HG03066 (cell line): Measurements from ENCODE around the gene IL4.

Experiments used
- ATAC-seq: cut with Tn5 transposase; IDR thresholded peaks from one replicate; pipeline ENCODE4 v1.9.1; 2021; ENCODE audit warnings: low read depth; ENCODE audit not compliant: unreplicated experiment

The IL4 gene

DNA sequence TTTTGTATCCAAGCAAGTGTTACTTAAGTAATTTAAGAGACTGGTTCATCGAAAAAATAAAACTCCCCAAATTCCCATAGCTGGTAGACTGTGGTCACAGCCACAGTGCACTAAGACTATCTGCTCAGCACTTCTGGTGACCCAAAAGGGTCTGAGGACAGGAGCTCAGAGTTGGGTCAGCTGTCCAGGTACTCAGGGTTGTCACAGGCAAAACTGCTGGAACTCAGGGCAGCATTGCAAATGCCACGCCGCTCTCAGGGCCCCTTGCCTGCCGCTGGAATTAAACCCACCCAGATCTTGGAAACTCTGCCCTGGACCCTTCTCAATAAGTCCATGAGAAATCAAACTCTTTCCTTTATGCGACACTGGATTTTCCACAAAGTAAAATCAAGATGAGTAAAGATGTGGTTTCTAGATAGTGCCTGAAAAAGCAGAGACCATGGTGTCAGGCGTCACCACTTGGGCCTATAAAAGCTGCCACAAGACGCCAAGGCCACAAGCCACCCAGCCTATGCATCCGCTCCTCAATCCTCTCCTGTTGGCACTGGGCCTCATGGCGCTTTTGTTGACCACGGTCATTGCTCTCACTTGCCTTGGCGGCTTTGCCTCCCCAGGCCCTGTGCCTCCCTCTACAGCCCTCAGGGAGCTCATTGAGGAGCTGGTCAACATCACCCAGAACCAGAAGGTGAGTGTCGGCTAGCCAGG lies 16.0 kb upstream of the IL4 start, which contains the start of gene IL13:
Gene IL13 (plus strand): TSS at position 498 of the 705 bp plus-strand sequence. CDS start 14 bp downstream, at position 512.
- ATAC-seq = no peak

DNA sequence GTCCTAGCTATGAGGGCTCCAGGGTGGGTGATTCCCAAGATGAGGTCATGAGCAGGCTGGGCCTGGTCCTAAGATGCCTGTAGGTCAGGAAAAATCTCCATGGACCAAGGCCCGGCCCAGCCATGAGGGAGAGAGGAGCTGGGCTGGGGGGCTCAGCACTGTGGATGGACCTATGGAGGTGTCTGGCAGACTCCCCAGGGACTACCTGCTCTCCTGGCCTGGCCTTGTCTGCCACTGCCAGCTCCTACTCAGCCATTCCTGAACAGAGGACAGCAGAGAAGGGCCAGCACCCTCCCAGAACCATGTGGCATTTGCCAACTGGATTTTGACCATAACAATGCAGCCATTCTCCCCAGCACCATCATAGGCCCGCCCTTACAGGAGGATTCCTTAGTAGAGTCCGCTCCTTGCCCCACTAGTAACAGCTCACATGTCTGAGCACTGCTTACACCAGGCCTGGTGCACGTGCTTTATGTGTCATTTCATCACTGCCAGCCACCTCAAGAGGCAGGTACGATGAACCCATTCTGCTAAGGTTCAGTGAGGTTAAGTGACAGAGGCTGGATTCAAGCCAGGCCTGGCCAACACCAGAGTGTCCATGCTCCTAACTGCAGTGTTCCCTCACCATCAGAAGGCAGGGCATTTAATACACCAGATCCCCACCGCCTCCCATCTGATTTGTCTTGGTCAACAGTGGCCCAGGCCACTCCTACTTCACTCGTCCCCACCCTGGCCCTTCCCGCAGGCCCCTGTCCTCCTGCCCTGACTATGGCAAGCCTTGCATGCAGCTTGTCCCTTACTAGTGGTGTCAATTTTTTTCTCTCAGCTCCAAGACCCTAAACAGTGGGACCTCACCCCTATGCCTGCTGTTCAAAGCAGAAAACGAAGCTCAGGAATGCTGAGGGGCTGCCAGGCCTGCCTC lies 15.1 kb upstream of the IL4 start:
- no peak for ATAC-seq

DNA sequence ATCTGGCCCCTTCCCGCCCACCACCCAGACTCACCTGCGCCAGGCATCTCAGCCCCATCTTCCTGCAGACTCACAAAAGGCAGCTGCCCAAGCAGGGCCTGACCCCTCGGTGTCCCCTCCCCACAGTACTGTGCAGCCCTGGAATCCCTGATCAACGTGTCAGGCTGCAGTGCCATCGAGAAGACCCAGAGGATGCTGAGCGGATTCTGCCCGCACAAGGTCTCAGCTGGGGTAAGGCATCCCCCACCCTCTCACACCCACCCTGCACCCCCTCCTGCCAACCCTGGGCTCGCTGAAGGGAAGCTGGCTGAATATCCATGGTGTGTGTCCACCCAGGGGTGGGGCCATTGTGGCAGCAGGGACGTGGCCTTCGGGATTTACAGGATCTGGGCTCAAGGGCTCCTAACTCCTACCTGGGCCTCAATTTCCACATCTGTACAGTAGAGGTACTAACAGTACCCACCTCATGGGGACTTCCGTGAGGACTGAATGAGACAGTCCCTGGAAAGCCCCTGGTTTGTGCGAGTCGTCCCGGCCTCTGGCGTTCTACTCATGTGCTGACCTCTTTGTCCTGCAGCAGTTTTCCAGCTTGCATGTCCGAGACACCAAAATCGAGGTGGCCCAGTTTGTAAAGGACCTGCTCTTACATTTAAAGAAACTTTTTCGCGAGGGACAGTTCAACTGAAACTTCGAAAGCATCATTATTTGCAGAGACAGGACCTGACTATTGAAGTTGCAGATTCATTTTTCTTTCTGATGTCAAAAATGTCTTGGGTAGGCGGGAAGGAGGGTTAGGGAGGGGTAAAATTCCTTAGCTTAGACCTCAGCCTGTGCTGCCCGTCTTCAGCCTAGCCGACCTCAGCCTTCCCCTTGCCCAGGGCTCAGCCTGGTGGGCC lies 13.9 kb upstream of the IL4 start:
- ATAC-seq = no peak

DNA sequence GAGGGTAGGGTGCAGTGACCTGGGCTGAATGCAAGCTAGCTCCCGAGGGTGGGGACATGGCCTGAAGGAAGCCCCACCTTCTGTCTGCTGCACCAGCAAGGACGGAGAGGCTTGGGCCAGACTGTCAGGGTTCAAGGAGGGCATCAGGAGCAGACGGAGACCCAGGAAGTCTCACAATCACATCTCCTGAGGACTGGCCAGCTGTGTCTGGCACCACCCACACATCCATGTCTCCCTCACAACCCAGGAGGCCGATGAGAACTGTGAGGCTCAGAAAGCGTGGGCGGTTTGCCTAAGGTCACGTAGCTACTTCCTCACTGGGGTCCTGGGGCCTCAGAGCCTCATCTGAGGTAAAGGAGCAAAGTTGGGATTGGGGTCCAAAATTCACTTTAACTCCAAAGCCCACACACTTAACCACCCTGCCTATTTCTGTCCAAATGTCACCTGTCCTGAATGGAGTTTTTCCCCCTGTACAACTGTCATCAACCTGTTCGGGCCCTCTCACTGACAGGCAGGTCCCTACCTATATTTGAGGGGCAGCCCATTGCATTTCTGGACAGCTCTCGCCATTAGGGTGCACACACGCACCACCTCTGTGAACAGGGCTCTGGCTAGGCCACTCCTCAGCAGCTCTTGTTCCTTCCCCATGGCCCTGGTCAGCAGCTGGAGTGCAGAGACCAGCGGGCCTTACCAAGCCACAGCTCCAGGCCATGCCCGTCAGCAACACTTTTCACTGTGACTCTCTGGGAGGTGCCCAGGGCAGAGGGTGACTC lies 12.4 kb upstream of the IL4 start:
- ATAC-seq = no peak

DNA sequence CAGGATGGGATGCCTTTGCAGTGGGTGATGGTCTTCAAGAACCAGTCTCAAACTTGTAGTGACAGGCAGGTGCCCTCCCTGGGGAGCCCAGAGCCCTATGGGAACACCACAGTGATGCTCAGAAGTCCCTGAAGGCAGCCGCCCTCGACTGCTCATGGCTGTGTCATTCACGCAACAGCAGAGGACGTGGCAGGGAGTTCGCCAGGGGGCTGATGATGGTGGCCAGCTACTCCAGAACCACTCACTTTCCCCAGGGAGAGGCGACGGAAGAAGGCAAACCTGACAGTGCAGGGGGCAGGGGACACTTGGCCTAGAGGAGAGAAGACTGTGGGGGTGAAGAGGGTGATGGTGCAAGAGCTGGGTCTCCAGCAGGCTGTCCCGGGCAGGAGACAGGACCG lies 11.8 kb upstream of the IL4 start:
- ATAC-seq = no peak

DNA sequence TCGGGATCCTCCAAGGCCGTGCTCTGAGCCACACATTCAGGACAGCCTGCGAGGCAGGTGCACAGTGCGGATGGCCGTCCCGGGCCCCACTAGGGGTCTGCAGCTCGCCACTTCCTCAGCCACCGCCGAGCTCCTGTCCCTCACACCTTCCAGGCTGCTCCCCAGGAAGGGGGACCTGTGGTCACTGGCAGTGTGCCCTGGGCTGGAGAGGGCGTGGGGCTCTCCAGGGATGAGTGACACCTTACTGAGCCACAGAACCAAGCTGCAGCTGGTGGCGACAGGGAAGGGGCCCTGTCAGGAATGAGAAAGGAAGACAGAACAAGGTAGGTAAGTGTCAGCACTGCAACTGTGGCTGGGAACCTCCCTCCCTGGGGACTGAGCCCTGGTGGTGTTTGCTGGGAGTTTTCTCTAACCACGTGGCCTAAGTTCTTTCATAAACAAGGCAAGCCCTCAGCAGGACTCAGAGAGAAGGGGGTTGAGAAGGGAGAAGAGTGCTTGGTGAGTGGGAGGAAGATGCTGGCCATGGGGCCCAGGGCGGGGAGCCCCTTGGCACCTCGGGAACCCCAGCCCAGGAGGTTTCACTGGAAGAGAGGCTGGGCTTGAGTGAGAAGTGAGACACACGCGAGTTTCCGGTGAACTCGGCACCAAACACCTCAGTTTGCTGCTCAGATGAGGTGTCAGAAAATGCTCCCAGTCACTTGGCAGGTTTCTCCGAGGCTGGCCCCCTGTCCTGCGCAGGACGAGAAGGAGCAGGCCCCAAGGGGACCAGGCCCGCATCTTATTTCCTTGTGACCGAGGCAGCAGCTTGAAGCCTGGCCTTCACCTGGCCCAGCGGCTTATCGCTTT lies 10.6 kb upstream of the IL4 start:
- peak; percentile 59 for ATAC-seq

DNA sequence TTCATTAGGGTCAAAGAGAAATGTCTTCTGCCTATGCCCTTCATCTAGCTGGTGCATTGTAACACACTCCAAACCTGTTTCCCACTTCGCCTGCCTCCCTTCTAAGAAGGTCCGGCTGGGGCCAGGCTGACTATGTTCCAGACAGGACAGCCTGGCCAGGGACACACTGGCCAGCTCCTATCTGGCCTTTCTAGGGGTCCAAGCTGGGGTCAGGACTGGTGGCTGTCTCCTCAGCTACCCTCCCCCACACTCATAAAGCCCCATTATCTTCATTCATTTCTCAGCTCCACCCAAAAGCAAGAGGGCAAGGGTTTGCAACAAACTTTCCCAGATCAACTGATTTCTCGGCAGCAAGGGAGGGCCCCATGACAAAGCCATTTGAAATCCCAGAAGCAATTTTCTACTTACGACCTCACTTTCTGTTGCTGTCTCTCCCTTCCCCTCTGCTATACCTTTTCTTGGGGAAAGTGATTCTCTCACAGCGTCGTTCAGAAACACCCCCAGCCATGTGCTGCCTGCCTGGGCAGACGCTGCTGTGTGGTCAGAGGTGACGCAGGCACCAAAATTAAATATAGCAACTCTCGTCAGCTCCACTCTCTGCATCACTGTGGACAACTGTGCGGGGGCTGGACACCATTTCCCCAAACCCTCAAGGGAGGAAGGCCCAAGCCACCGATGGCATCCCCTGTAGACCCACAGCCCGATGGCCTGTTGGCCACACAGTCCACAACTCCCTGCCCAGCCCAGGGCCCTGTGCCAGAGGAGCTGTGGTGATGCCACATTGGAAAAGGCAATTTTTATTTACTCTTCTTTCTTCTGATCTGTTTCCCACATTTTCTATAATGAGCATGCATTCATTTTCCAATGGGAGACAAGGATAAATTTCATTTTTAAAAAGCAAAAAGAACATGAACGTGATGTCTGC lies 9.8 kb upstream of the IL4 start:
- ATAC-seq = peak; percentile 48

DNA sequence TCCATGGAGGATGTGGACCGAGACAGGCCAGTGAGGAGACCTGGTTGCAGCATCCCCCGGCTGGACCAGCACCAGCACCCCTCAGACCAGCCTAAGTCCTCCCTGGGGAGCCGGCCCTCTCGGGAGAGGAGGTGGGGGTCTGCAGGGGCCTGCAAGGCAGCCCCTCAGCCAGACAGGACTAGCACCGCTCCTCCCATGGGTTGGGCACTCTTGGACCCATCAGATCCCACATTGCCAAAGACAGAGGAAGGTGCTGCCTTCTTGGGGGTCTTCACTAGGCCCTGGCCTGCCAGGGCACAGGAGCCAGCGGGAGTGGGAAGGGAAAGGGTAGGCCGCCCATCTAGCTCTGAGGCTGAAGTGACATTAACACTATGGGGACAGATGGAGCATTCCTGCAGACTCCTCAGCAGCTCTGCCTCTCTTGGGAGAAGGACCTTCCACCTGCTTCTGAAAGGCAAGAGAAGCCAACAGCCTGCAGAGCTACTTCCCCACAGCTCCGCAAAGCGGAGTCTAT lies 9.0 kb upstream of the IL4 start:
- ATAC-seq = no peak

DNA sequence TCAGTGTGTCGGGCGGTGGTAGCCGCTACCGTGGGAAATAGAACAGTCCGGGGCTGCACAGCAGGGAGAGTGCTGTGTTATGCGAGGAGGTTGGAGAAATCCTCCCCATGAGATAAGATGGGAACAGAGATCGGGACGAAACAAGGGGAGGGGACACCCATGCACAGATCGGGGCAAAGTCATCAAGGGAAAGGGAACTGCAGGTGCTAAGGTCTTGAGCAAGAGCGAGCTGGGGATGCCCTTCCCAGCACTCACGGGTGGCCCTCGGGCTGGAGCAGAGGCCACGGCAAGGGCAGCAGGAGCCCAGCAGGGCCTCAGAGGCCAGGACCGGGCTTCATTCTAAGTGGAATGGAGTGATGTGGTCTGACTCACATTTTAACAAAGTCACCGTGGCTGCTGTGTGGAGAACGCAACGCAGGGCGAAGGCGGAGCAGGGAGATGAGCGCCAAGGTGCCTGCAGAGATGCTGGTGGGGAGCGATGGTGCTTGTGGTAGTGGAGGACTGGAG lies 8.2 kb upstream of the IL4 start:
- no peak for ATAC-seq

DNA sequence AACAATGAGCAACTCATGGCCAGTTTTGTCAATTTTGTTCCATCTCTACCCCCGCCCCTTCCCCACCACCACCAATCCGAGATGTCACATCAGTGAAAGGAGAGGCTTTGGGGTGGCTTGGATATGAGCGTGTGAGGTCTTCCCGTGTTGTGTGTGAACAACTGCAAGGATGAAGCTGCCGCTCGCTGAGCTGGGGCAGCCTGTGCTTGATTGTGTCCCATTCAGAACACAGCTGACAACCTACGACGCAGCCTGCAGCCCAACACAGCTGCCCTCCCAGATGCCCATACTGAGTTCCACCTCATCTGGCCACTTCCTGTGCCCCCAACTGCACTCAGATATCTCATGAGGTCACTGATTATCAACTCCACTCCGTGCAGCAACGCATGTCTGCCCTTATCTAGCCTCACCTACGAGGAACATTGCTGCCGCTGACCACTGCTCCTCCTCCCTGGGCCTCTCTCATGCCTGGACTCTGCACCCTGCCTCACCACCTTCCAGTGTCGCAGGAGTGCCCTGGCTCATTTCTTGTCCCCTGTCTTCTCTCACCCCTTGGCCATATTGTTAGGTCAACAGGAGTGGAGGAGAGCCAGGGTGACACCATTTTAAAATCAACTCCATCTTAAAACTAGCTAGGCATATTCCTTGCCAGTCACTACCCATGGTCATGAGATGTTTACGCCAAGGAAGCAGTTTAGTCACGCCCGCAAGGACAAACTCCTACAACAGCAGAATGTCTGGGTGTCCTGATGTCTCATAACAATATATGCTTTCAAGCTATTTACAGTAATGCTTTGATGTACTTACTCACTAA lies 7.3 kb upstream of the IL4 start:
- no peak for ATAC-seq

DNA sequence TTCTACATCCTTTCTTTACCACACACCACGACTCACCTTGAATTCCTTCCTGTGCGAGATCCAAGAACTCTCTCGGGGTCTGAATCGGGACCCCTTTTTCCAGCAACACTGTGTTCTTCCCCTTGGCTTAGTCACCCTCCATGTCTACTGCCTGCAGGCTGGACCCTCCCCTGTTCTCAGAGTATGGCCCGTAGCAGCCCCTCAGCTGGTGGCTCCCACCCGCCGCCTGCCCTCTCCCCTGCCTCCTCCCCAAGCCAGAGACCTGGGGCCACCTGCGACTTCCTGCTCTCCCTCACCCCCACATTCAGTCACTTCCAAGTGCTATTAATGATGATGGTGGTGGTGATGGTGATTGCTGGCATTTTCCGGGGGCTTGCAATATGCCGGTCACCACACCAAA lies 6.5 kb upstream of the IL4 start:
- no peak for ATAC-seq

DNA sequence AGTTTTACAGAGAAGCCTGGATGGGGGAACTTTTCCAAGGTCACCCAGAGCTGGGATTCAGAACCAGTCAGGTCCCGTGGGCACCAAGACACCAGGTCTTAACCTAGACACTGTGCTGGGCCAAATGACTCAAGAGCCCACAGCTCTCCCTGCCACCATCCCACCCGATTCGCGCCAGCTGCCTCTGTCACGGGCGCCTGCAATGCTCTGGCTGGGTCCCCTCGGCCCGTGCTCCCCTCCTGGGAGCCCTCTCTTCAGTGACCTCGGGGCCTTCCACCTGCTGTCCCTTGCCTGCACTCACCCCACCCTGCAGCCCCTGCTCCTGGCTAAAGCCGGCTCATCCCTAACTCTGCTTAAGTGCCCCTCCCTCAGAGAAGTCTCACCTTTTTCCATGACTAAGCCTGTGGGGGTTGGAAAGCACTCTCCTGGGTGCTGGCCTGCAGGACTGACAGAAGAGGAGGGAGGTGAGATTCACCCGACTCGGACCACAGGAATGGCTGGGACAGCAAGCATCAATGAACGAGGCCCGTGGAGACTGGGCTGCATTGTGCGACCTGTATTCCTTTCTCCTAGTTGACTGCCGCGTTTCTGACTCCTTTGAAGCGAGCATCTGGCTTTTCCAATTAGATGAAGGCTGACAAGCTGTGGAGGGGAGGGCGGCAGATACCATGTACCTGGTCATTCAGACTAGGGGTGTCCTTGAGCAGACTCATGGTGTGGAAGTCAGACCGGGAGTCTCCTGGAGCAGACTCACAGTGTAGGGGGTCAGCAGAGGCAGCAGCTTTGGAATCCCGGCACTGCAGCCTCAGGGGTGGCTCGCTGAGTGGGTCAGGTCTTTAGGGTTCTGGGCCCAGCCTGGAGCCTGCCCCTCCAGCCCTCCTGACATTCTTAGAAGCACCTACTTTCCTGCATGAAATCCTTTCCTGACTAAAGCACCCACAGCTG lies 5.8 kb upstream of the IL4 start:
- ATAC-seq = no peak

DNA sequence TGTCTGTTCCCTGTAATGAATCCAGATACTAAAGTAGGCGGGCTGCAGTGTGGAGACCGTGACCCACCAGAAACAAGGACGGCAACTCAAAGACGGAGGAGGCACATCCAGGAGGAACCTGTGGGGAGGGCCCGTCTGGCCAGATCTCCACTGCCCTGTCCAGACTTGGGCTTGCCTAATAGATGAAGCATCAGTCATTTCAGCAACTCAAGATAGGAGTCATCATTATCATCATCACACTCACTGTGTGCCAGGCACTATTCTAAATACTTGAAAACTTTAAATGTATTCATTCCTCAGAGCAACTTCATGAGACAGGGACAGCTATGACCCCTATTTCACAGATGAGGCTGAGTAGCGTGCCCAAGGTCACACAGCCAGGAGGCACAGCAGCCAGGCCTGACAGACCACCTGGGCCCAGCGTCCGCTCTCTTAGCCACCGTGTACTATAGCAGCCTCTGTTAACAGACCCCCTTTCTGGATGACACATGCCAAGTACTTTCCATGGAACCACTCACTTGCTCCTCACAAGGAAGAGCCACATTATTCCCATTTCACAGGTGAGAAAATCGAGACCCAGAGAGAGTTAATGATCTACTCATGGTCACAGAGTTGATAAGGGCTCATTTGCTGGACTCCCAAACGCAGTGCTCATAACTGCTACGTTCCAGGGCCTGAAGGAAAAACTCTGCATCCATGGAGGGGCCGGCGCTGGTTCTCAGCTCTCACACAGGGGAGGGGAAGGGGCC lies 4.9 kb upstream of the IL4 start:
- no peak for ATAC-seq

DNA sequence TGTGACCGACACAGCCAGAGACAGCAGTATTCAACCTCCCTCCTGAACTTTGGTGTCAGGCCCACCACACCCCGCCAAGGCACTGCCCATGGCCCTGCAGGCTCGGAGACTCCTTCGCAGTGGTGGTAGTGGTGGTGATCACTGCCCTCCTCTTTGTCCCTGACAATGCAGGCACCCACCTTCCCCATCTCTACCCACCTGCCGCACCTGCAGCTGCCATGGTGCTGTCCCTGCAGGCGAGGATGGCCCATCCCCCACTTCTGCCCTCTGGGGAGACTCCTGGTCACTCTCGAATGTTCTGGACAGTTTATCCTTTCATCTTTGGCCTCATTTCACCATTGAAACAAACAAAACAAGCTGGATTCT lies 4.4 kb upstream of the IL4 start:
- no peak for ATAC-seq
